Neural crest cell (in vitro differentiated cells): ENCODE data around the gene EWSR1. TPM values are rescaled to one million over a fixed set of nuclear protein-coding genes. Genes with fewer than 3 reads are reported as not detected.
A peak's percentile ranks its signal among the peaks of the same experiment; 100 is the strongest.

ENCODE experiments used
- DNase-seq: peaks from one replicate; pipeline ENCODE4 v3.0.0; 2021; ENCODE audit warnings: low read depth, mixed read lengths, low spot score
- H3K27ac Mint-ChIP-seq: one replicate; pipeline ENCODE4 v1.8.0; 2021; ENCODE audit warnings: mild to moderate bottlenecking, mixed read lengths; ENCODE audit not compliant: unreplicated experiment
- H3K27me3 Mint-ChIP-seq: 2 replicates; pipeline ENCODE4 v1.8.0; 2021; ENCODE audit warnings: low read depth, mild to moderate bottlenecking, mixed read lengths
- H3K36me3 Mint-ChIP-seq: 2 replicates; pipeline ENCODE4 v1.8.0; 2021; ENCODE audit warnings: low read depth, mild to moderate bottlenecking, mixed read lengths
- H3K4me1 Mint-ChIP-seq: 2 replicates; pipeline ENCODE4 v1.8.0; 2021; ENCODE audit warnings: mixed read lengths
- H3K4me3 Mint-ChIP-seq: one replicate; pipeline ENCODE4 v1.8.0; 2021; ENCODE audit warnings: mild to moderate bottlenecking, mixed read lengths
- H3K9me3 Mint-ChIP-seq: 2 replicates; pipeline ENCODE4 v1.8.0; 2021; ENCODE audit warnings: mixed read lengths
- CTCF ChIP-seq: fragments of 200-600 bp; sonication (generic); conservative IDR thresholded peaks from 2 replicates; pipeline ENCODE4 v1.5.0; 2021; ENCODE audit warnings: antibody characterized with exemption, mild to moderate bottlenecking
- total RNA-seq: library from RNA; stranded (reverse); gene quantifications from 2 replicates; pipeline ENCODE4 v1.2.1, GENCODE V29; 2021

EWSR1 gene
- total RNA-seq, 1 donor from 2014 or later: 483 TPM

GRCh38 chr22:29269731-29270474 lies 1.8 kb downstream of the EWSR1 start:
- peaks cover 36% of the 10 kb centered on the region for H3K36me3 Mint-ChIP-seq
- peak overlapping the region; percentile 99 for H3K4me3 Mint-ChIP-seq
- H3K4me1 Mint-ChIP-seq: peaks cover 63% of the 10 kb centered on the region

GRCh38 chr22:29270475-29271271 lies 2.6 kb downstream of the EWSR1 start:
- Mint-ChIP-seq H3K4me3 (peak overlapping the region; percentile 99), H3K36me3 (peaks cover 42% of the 10 kb centered on the region), H3K27me3 (peaks cover 2% of the 10 kb centered on the region), H3K9me3 (no peaks in the 10 kb centered on the region), H3K27ac (peak overlapping the region; percentile 23), H3K4me1 (peaks cover 65% of the 10 kb centered on the region)
- DNase-seq: no peak
- no peak for TF ChIP-seq CTCF

More at GRCh38 chr22:29269731-29270474, 1.8 kb downstream of the EWSR1 start:
- Mint-ChIP-seq H3K27me3 (peaks cover 2% of the 10 kb centered on the region), H3K9me3 (no peaks in the 10 kb centered on the region), H3K27ac (peak overlapping the region; percentile 98)
- TF ChIP-seq CTCF: no peak
- DNase-seq: no peak

DNA sequence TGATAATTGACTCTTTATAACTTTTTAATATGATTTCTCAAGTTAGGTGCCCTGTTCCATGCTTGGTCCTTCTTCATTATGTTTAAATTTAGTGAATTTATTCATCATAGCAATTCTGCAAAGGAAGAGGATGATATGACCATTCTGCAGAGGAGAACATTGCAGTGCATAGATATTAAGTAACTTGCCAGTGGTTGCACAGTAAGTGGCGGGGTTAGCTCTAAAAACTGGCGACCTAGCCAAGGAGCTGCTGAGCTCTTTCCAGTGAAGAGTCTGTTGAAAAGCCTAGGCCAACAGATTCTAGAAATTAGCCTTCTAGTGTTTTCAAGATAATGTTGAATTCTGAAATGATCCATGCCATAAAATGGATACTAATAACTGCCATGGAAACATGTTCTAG lies 4.6 kb downstream of the EWSR1 start:
- TF ChIP-seq CTCF: no peak
- no peaks in the 10 kb centered on the region for H3K9me3 Mint-ChIP-seq
- peaks cover 2% of the 10 kb centered on the region for H3K27me3 Mint-ChIP-seq
- H3K4me3 Mint-ChIP-seq: peak overlapping the region; percentile 39
- H3K4me1 Mint-ChIP-seq: peaks cover 50% of the 10 kb centered on the region
- DNase-seq: no peak
- peaks cover 50% of the 10 kb centered on the region for H3K36me3 Mint-ChIP-seq
- H3K27ac Mint-ChIP-seq: no peak overlapping the region

DNA sequence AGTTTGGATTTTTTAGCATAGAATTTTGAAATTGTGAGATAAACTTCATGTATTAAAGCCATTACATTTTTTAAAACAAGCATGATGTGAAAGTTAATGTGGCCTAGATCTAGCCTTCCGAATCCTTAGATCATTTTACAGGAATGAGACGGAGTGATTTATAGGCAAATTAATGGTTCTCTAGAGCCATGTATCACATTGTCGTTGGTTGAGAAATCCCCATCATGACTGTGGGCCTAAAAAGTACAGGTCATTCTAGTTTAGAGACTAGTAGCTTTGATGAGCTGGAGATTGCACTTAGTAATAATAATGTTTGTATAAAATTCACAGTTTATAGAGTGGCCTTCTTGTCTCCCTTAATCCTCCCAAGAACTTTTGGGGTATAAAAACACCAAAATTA lies 7.1 kb downstream of the EWSR1 start:
- Mint-ChIP-seq H3K27ac (no peak overlapping the region), H3K36me3 (peaks cover 46% of the 10 kb centered on the region), H3K9me3 (no peaks in the 10 kb centered on the region), H3K27me3 (no peaks in the 10 kb centered on the region), H3K4me1 (peaks cover 33% of the 10 kb centered on the region), H3K4me3 (no peak overlapping the region)
- DNase-seq: no peak
- TF ChIP-seq CTCF: no peak

DNA sequence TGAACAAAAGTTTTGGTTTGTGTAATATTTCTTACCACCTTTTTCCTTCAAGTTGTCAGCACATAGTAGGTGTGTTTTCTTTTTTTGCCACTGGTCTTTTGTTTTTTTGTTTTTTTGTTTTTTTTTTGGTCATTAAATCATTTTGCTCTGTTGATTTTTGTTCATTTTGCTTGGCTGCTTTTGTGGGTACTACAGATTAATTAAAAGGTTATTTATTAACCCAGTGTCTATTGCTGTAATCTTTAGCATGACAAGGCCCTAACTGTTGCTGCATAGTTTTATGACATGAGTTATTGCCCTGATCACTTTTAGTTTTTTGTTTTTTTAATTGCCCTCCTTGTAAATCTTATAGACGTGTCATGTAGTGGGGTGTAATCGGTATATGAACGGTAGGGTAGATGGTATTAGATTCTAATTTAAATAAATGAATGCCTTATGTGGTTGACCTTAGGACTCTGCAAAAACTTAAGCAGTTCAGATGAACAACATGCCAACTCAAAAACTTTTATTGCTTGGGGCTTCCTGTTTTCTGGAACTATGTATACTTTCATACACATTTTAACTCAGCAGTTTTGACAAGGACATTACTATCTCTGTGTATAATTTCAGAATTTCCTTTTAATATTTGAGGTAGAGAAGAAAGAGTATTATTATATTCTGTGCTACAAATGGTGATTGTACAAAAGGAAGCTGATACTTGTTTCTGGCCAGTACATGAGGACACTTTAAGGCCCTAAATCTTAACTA lies 7.9 kb downstream of the EWSR1 start:
- Mint-ChIP-seq H3K27me3 (no peaks in the 10 kb centered on the region), H3K4me3 (no peak overlapping the region), H3K4me1 (peaks cover 24% of the 10 kb centered on the region), H3K36me3 (peaks cover 43% of the 10 kb centered on the region), H3K9me3 (no peaks in the 10 kb centered on the region), H3K27ac (no peak overlapping the region)
- DNase-seq: no peak
- no peak for TF ChIP-seq CTCF
